Endodermal cell (in vitro differentiated cells): ENCODE data around the gene TMPRSS4. TPM values are rescaled to one million over a fixed set of nuclear protein-coding genes. Genes with fewer than 3 reads are reported as not detected.
A peak's percentile ranks its signal among the peaks of the same experiment; 100 is the strongest.

ENCODE experiments used
- DNase-seq: peaks from one replicate; pipeline ENCODE4 v3.0.0-alpha.2; 2017
- H3K27ac ChIP-seq: 2 replicates; pipeline ENCODE4 v1.5.1; 2013; ENCODE audit warnings: mild to moderate bottlenecking, low read depth, low read length, moderate library complexity
- H3K27me3 ChIP-seq: 2 replicates; pipeline ENCODE4 v1.6.1; 2013; ENCODE audit warnings: mild to moderate bottlenecking, low read length, moderate library complexity; ENCODE audit not compliant: insufficient read depth, control insufficient read depth, poor library complexity, severe bottlenecking
- H3K36me3 ChIP-seq: 2 replicates; pipeline ENCODE4 v1.7.0; 2013; ENCODE audit warnings: mild to moderate bottlenecking, low read length, moderate library complexity; ENCODE audit not compliant: control insufficient read depth, insufficient read depth
- H3K4me1 ChIP-seq: one replicate; pipeline ENCODE4 v1.7.0; 2013; ENCODE audit warnings: low read length; ENCODE audit not compliant: control insufficient read depth, insufficient read depth
- H3K4me3 ChIP-seq: 2 replicates; pipeline ENCODE4 v1.5.1; 2013; ENCODE audit warnings: mild to moderate bottlenecking, low read length, moderate library complexity
- H3K9ac ChIP-seq: 2 replicates; pipeline ENCODE4 v1.6.1; 2013; ENCODE audit warnings: mild to moderate bottlenecking, low read length, moderate library complexity; ENCODE audit not compliant: poor library complexity, severe bottlenecking; ENCODE audit errors: extremely low read depth
- H3K9me3 ChIP-seq: 2 replicates; pipeline ENCODE4 v1.6.1; 2013; ENCODE audit warnings: mild to moderate bottlenecking, low read length, moderate library complexity; ENCODE audit not compliant: control insufficient read depth
- H3K27ac Mint-ChIP-seq: 2 replicates; pipeline ENCODE4 v1.8.0; 2020; ENCODE audit warnings: mixed read lengths
- H3K27me3 Mint-ChIP-seq: 2 replicates; pipeline ENCODE4 v1.8.0; 2021; ENCODE audit warnings: mild to moderate bottlenecking, mixed read lengths; ENCODE audit not compliant: insufficient read depth
- H3K36me3 Mint-ChIP-seq: 2 replicates; pipeline ENCODE4 v1.8.0; 2020; ENCODE audit warnings: low read depth, mixed read lengths
- H3K4me1 Mint-ChIP-seq: 2 replicates; pipeline ENCODE4 v1.8.0; 2020; ENCODE audit warnings: mixed read lengths
- H3K4me3 Mint-ChIP-seq: 2 replicates; pipeline ENCODE4 v1.8.0; 2020; ENCODE audit warnings: mild to moderate bottlenecking, moderate library complexity, mixed read lengths
- H3K9me3 Mint-ChIP-seq: 2 replicates; pipeline ENCODE4 v1.8.0; 2020; ENCODE audit warnings: mild to moderate bottlenecking, mixed read lengths
- CTCF ChIP-seq: fragments of 200-600 bp; sonication (generic); conservative IDR thresholded peaks from 2 replicates; pipeline ENCODE4 v1.5.0; 2021; ENCODE audit warnings: antibody characterized with exemption, mild to moderate bottlenecking
- WGBS, 2 experiments: methylation state at CpG; one replicate each; pipeline versions ENCODE4 v1.1.5 to v1.1.7; 2013; ENCODE audit warnings: missing lambda C conversion rate in 2 of 2, mixed read lengths in 1 of 2; ENCODE audit not compliant: insufficient coverage in 1 of 2, insufficient read length in 1 of 2; 5-methylcytosine and 5-hydroxymethylcytosine counted together
- total RNA-seq, 2 donors: library from RNA; stranded (reverse); fragmentation: NEBNext Ultra II Directional in 1 of 2; extraction: Animal tissue kit (Norgen Biotek cat#: 25700) in 1 of 2; gene quantifications; 2 replicates in 1 of 2; 3 replicates in 1 of 2; pipeline ENCODE4 v1.2.1, GENCODE V29; 2021

TMPRSS4 gene
- total RNA-seq, 2 donors from 2014 or later, result not detected

GRCh38 chr11:118153976-118154375, 77.1 kb downstream of the TMPRSS4 start:
- H3K4me3 Mint-ChIP-seq, result peak overlapping the region; percentile 58
- H3K9me3 Mint-ChIP-seq, result no peaks in the 10 kb centered on the region
- H3K27ac Mint-ChIP-seq, result no peak overlapping the region
- Histone ChIP-seq H3K9me3 (no peaks in the 10 kb centered on the region), H3K27ac (no peak overlapping the region), H3K27me3 (peaks cover 100% of the 10 kb centered on the region), H3K4me3 (no peak overlapping the region), H3K9ac (no peak overlapping the region), H3K4me1 (peaks cover 3% of the 10 kb centered on the region), H3K36me3 (no peaks in the 10 kb centered on the region)
- H3K36me3 Mint-ChIP-seq, result no peaks in the 10 kb centered on the region
- DNase-seq, result no peak
- H3K4me1 Mint-ChIP-seq, result peaks cover 23% of the 10 kb centered on the region
- WGBS, 2 experiments, result 67 to 78% methylated on average over 10 to 11 of the region's 11 CpGs
- peaks cover 99% of the 10 kb centered on the region for H3K27me3 Mint-ChIP-seq
- no peak for TF ChIP-seq CTCF

- WGBS, 2 experiments, result 44% methylated on average over 1 of the region's 1 CpG; no CpG with 5 or more reads in 1 of the 2 experiments
- Histone ChIP-seq H3K36me3 (no peaks in the 10 kb centered on the region), H3K9ac (no peak overlapping the region), H3K27me3 (peaks cover 100% of the 10 kb centered on the region), H3K4me3 (no peak overlapping the region), H3K9me3 (no peaks in the 10 kb centered on the region), H3K4me1 (peaks cover 3% of the 10 kb centered on the region), H3K27ac (no peak overlapping the region)
- no peak for DNase-seq
- H3K36me3 Mint-ChIP-seq, result no peaks in the 10 kb centered on the region
- peaks cover 23% of the 10 kb centered on the region for H3K4me1 Mint-ChIP-seq
- H3K4me3 Mint-ChIP-seq, result no peak overlapping the region
- H3K27ac Mint-ChIP-seq, result no peak overlapping the region
- peaks cover 99% of the 10 kb centered on the region for H3K27me3 Mint-ChIP-seq
- H3K9me3 Mint-ChIP-seq, result no peaks in the 10 kb centered on the region
- no peak for TF ChIP-seq CTCF
Observed at GRCh38 chr11:118154641-118155040, 77.8 kb downstream of the TMPRSS4 start.

DNA sequence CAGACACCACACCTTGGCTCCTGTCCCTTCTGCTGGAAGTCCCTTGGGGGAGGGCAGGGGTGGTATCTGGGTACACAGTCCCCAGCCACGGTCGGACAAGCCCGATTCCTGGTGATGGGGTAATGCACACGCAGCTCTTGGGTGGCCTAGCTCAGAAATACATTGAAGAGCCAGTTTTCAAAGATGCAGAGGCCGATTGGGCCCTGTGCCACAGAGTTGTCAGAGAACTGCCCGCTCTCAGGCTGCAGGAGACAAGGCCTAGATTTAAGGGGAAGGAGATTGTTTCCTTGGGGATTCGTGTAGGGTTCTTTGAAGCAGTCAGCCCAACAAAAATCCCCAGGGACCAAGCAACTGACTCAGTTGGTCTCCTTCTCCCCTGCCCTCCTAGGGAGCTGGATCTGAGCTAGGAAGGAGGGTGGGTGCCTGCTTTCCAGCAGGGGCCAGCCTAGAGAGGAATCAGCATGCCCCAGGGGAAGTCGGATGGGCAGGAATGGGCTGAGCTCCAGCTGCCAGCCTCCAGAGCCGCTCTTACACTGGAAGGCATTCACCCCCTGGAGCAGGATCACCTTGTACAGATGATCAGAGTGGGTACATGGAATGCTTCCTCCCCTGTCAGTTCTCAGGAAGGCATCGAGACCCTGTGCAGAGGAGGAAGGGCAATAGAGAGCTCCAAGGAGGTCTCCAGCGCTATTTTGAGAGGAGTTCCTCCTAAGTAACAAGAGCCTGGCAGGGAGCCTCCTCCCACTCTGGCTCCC, 79.1 kb downstream of the TMPRSS4 start:
- WGBS, 2 experiments, result 45 to 58% methylated on average over 6 to 11 of the region's 11 CpGs
- H3K4me3 ChIP-seq, result peak overlapping the region; percentile 39

More for the DNA sequence above, 79.1 kb downstream of the TMPRSS4 start:
- no peak for TF ChIP-seq CTCF
- H3K27ac ChIP-seq, result no peak overlapping the region
- no peaks in the 10 kb centered on the region for H3K36me3 ChIP-seq
- Mint-ChIP-seq H3K9me3 (no peaks in the 10 kb centered on the region), H3K4me1 (peaks cover 23% of the 10 kb centered on the region), H3K27me3 (peaks cover 97% of the 10 kb centered on the region), H3K4me3 (peak overlapping the region; percentile 29), H3K27ac (no peak overlapping the region), H3K36me3 (no peaks in the 10 kb centered on the region)
- peaks cover 100% of the 10 kb centered on the region for H3K27me3 ChIP-seq
- H3K9ac ChIP-seq, result no peak overlapping the region
- H3K4me1 ChIP-seq, result peaks cover 3% of the 10 kb centered on the region
- no peaks in the 10 kb centered on the region for H3K9me3 ChIP-seq
- no peak for DNase-seq
